MCF 10A (cell line): ENCODE results near the gene POLR3B. TPM values are rescaled to one million over a fixed set of nuclear protein-coding genes. Genes with fewer than 3 reads are reported as not detected.

ENCODE experiments used
- BruUV-seq: library from RNA; stranded (reverse); fragments of 400-500 nt; replicated peaks from 2 replicates; lab custom pipeline; 2021; lab: Mats Ljungman, UMichigan
- CTCF ChIA-PET: fragments of 300-600 bp; sonication (Branson Sonifier 250); formaldehyde crosslinking; extraction: SDS; loops from one replicate; lab custom pipeline; 2021; ENCODE audit warnings: antibody characterized with exemption, inconsistent platforms; lab: Yijun Ruan, JAX
- POLR2A ChIA-PET: fragments of 300-600, 350-650 bp; sonication (Branson Sonifier 250); formaldehyde crosslinking; extraction: SDS; loops from one replicate; lab custom pipeline; 2020; ENCODE audit warnings: antibody characterized with exemption, inconsistent platforms; lab: Yijun Ruan, JAX
- DNase-seq: peaks from one replicate; pipeline ENCODE4 v3.0.0-alpha.2; 2018; ENCODE audit not compliant: unreplicated experiment
- H3K27ac Mint-ChIP-seq: one replicate; pipeline ENCODE4 v1.8.0; 2022; ENCODE audit warnings: mild to moderate bottlenecking, low read depth, mixed read lengths; ENCODE audit not compliant: unreplicated experiment
- H3K27me3 Mint-ChIP-seq: one replicate; pipeline ENCODE4 v1.8.0; 2022; ENCODE audit warnings: mixed read lengths; ENCODE audit not compliant: insufficient read depth, unreplicated experiment
- H3K36me3 Mint-ChIP-seq: one replicate; pipeline ENCODE4 v1.8.0; 2022; ENCODE audit warnings: mild to moderate bottlenecking, moderate library complexity, mixed read lengths; ENCODE audit not compliant: insufficient read depth, unreplicated experiment
- H3K4me1 Mint-ChIP-seq: one replicate; pipeline ENCODE4 v1.8.0; 2022; ENCODE audit warnings: mixed read lengths; ENCODE audit not compliant: insufficient read depth, unreplicated experiment
- H3K4me3 Mint-ChIP-seq: one replicate; pipeline ENCODE4 v1.8.0; 2022; ENCODE audit warnings: mild to moderate bottlenecking, moderate library complexity, mixed read lengths; ENCODE audit not compliant: unreplicated experiment
- H3K9me3 Mint-ChIP-seq: one replicate; pipeline ENCODE4 v1.8.0; 2022; ENCODE audit warnings: mixed read lengths; ENCODE audit not compliant: unreplicated experiment
- intact Hi-C: fragments of 100-400 bp; cut with micrococcal nuclease; formaldehyde crosslinking; loops from 2 replicates; pipeline ENCODE4 v1.14.1; 2022
- total RNA-seq: library from RNA; stranded (reverse); gene quantifications from 2 replicates; pipeline ENCODE4 v1.2.3, GENCODE V29; 2022
- TF ChIP-seq, protein P1 (sequence below): fragments of 200-600 bp; IDR thresholded peaks from one replicate; pipeline ENCODE4 v1.8.0; 2022; ENCODE audit warnings: antibody characterized with exemption, mild to moderate bottlenecking; ENCODE audit not compliant: unreplicated experiment

The POLR3B gene
- total RNA-seq, 1 experiment from 2014 or later, result 15.7 TPM

DNA sequence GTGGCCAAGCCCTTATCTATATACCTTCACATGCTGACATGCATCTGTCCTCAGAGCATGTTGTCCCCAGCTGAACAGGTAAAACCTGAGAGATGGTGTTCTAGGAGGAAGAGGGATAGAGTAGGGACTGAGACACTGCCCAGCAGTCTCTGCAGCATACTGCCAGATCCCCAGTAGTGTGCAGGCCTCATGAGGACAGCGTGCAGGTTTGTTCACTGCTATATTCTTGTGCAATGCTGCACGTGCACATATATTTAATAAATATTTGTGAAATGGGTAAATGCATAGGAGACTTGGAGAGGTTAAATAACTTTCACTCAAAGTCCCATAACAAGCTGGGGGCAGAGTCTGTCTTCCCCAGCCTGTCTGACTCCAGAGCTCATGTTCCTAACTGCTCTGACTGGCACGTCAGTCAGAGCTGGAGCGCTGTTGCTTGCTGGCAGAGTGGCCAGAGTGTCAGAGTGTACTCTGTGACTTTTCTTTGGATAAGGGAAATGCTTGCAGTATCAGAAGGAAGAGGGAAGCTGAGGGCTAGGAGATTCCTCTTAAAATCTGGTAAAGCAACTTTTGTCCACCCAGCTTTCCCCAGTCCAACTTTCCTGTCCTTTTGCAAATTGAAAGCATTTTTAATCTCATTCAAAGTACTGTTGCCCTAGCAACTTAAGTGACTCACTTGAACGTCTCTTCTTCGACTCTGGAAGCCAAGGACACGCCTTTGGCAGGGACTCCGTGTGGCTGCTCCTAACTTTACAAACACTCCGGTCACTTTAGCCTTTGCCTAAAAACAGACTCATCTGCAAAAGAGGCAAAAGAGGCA lies 14.9 kb upstream of the POLR3B start:
- intact Hi-C loops, result loop anchor here (1.0 kb wide), 1 partner anchor 54 kb away; no protein-coding TSS in a partner anchor
- TF ChIP-seq, protein P1, sequence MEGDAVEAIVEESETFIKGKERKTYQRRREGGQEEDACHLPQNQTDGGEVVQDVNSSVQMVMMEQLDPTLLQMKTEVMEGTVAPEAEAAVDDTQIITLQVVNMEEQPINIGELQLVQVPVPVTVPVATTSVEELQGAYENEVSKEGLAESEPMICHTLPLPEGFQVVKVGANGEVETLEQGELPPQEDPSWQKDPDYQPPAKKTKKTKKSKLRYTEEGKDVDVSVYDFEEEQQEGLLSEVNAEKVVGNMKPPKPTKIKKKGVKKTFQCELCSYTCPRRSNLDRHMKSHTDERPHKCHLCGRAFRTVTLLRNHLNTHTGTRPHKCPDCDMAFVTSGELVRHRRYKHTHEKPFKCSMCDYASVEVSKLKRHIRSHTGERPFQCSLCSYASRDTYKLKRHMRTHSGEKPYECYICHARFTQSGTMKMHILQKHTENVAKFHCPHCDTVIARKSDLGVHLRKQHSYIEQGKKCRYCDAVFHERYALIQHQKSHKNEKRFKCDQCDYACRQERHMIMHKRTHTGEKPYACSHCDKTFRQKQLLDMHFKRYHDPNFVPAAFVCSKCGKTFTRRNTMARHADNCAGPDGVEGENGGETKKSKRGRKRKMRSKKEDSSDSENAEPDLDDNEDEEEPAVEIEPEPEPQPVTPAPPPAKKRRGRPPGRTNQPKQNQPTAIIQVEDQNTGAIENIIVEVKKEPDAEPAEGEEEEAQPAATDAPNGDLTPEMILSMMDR, result no peak
- Mint-ChIP-seq H3K27ac (peak overlapping the region; percentile 80), H3K9me3 (no peaks in the 10 kb centered on the region), H3K4me1 (peaks cover 22% of the 10 kb centered on the region), H3K36me3 (peaks cover 27% of the 10 kb centered on the region), H3K4me3 (peak overlapping the region; percentile 64), H3K27me3 (no peaks in the 10 kb centered on the region)
- peak; percentile 72 for DNase-seq
- CTCF ChIA-PET, result interaction anchor here (0.5 to 2.5 kb wide), 9 partner anchors 9 to 1259 kb away, joined by 3 to 15 read pairs (median 3); no protein-coding TSS in a partner anchor
- no TSS peak for BruUV-seq
- POLR2A ChIA-PET, result interaction anchor here (0.6 to 2.7 kb wide), 14 partner anchors 11 to 115 kb away, joined by 3 to 25 read pairs (median 4); partner anchors contain the start of genes CKAP4, POLR3B and TCP11L2

DNA sequence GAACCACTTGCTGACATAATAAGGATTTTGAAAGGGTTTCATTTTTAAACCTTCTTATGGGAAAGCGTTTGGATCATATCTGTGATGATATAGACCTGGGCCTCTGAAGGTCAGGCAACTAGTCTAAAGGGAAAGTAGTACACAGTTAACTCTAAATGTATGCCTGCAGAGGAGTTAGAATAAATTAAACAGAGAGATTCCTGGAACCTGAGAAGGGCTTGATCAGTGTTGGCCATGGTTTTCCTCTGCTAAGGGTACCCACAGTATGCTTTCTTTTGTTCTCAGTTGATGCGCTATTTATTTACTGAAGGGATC lies 14.4 kb upstream of the POLR3B start:
- TF ChIP-seq, protein P1, result no peak
- CTCF ChIA-PET, result interaction anchor here (0.5 to 3.5 kb wide), 9 partner anchors 10 to 1260 kb away, joined by 3 to 54 read pairs (median 4); partner anchors contain the start of gene POLR3B
- no peaks in the 10 kb centered on the region for H3K27me3 Mint-ChIP-seq

DNA sequence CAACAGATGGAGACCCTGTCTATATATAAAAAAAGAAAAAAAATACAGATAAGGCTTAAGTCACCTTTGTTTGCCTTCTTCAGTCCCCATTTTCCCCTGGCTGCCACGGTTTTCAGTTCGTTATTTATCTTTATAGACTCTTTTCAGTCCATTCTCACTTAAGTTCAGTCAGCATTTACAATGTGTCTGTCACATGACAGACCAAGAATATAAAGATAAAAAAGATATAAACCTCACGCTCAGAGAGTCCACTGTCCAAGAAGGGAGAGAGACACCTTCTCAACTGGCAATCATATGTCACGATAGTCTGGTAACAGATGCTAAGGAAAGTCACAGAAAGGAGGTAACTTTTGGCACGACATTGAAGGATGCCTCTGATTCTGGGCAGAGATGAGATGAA lies 13.4 kb upstream of the POLR3B start:
- BruUV-seq, result no TSS peak
- ChIA-PET CTCF (interaction anchor here (0.6 to 3.5 kb wide), 6 partner anchors 13 to 120 kb away, joined by 3 to 60 read pairs (median 14); partner anchors contain the start of gene POLR3B), POLR2A (interaction anchor here (2.3 to 2.7 kb wide), 3 partner anchors 13 to 117 kb away, joined by 25 to 33 read pairs (median 25); partner anchors contain the start of gene POLR3B)
- intact Hi-C loops, result no loop called here
- Mint-ChIP-seq H3K4me1 (peaks cover 22% of the 10 kb centered on the region), H3K27me3 (no peaks in the 10 kb centered on the region), H3K4me3 (no peak overlapping the region), H3K27ac (peak overlapping the region; percentile 83), H3K9me3 (no peaks in the 10 kb centered on the region), H3K36me3 (peaks cover 27% of the 10 kb centered on the region)
- DNase-seq, result no peak
- TF ChIP-seq, protein P1, result no peak

More for the DNA sequence above, 14.4 kb upstream of the POLR3B start:
- no TSS peak for BruUV-seq
- DNase-seq, result no peak
- H3K27ac Mint-ChIP-seq, result peak overlapping the region; percentile 80
- H3K4me1 Mint-ChIP-seq, result peaks cover 22% of the 10 kb centered on the region
- intact Hi-C loops, result loop anchor here (1.0 kb wide), 1 partner anchor 55 kb away; no protein-coding TSS in a partner anchor
- no peaks in the 10 kb centered on the region for H3K9me3 Mint-ChIP-seq
- peaks cover 27% of the 10 kb centered on the region for H3K36me3 Mint-ChIP-seq
- H3K4me3 Mint-ChIP-seq, result peak overlapping the region; percentile 64
- POLR2A ChIA-PET, result interaction anchor here (0.5 to 2.7 kb wide), 10 partner anchors 12 to 1070 kb away, joined by 3 to 25 read pairs (median 4); partner anchors contain the start of genes POLR3B and TCP11L2

DNA sequence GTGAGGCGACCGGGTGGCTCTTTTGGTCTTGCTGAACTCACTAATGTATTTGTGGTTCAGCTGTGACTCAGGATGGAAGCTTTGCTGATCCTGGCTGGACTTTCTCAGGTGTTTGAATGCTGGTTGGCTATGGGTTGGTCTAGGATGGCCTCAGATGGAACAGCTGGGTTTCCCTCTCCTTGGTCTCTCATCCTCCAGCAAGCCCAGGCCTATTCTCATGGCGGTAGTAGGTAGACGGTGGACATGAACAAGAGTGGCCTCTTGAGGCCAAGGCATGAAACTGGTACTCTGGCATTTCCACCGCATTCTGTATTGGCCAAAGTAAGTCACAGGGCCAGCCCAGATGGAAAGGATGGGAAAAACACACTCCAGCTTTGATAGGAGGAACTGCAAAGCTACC lies 11.8 kb upstream of the POLR3B start:
- H3K9me3 Mint-ChIP-seq, result no peaks in the 10 kb centered on the region
- TF ChIP-seq, protein P1, result peak; percentile 60
- intact Hi-C loops, result loop anchor here (1.0 to 5.0 kb wide), 4 partner anchors 43 to 118 kb away; partner anchors contain the start of genes CKAP4 and TCP11L2
- peak overlapping the region; percentile 44 for H3K4me3 Mint-ChIP-seq
- peaks cover 17% of the 10 kb centered on the region for H3K36me3 Mint-ChIP-seq
- H3K27ac Mint-ChIP-seq, result peak overlapping the region; percentile 83
- no TSS peak for BruUV-seq
- H3K4me1 Mint-ChIP-seq, result peaks cover 22% of the 10 kb centered on the region
- ChIA-PET CTCF (interaction anchor here (0.6 to 3.5 kb wide), 40 partner anchors 9 to 925 kb away, joined by 3 to 60 read pairs (median 5); partner anchors contain the start of genes CKAP4, POLR3B and TCP11L2), POLR2A (interaction anchor here (0.6 to 2.6 kb wide), 20 partner anchors 9 to 927 kb away, joined by 3 to 33 read pairs (median 4); partner anchors contain the start of genes CKAP4 and POLR3B)
- no peaks in the 10 kb centered on the region for H3K27me3 Mint-ChIP-seq
- peak; percentile 85 for DNase-seq
